Islet of Langerhans (tissue), 1 donor: Measurements from ENCODE around the gene WDR91.
"Not testable (repeated sequence)": the region's sequence is repeated elsewhere in the genome, so short reads cannot be mapped to it uniquely, and the experiment has no call there.

Experiments
- FAIRE-seq: peaks from one replicate; lab custom pipeline; 2011; peaks lifted over from hg19 to GRCh38; lab: Jason Lieb, UNC

WDR91 gene

GRCh38 chr7:135178364-135178763 lies 33.0 kb downstream of the WDR91 start:
- FAIRE-seq: no peak

DNA sequence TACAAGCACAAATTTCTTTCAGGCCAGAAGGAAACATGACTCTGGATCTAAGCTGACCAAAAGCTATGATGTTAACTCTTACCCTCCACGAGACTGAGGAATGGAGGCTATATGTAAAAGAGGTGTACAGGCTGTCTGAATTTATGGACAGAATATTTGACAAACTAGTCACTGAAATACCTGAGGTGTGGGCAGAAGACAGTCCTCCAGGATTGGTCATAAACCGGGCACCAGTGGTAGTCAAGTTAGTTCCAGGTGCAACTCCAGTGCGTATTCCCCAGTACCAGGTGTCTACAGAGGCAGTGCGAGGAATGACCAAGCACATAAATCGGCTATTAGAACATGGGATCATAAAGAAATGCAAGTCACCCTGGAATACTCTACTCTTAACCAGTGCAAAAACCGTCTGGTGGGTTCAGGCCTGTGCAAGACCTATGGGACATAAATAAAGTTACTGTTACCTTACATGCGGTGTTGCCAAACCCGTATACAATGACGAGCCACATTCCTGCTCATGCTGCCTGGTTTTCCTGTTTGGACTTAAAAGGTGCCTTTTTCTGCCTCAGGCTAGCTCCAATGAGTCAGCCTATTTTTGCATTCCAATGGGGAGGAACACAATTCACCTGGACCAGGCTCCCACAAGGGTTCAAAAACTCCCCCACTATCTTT lies 34.2 kb downstream of the WDR91 start:
- FAIRE-seq: no peak

DNA sequence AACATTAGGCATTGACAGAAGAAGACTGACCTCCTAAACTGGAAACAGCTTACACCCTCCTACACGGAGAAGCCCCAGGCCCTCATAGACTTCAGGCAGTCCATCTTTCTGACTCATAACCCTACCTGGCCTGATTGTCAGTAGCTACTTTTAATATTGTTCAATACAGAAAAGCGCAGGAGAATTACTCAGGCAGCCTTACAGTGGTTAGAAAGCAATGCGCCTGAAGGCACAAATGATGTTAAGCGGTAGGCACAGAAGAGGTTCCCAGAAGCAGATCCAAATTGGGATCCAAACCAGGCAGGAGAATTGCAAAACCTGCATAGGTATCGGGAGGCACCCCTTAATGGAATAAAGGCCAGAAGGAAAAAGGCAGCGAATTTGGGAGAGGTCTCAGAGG lies 35.4 kb downstream of the WDR91 start:
- no peak for FAIRE-seq

DNA sequence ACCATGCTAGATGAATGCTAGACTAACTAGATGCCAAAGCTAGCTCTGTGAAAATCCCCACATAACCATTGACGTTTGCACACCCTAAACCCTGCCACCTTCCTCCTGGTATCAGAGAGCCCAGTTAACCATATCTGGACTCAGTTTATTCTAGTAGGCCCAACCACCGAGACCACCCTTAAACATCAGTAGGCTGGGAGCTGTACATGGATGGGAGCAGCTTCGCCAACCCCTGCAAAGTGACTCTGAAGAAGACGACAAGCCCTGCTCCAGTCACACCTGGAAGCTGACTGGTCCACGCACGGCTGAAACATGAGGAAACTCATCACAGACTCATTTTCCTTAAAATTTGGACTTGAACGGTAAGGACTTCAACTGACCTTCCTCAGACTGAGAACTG lies 36.4 kb downstream of the WDR91 start:
- FAIRE-seq: no peak

GRCh38 chr7:135173916-135174315 lies 37.4 kb downstream of the WDR91 start:
- not testable (repeated sequence) for FAIRE-seq

- not testable (repeated sequence) for FAIRE-seq
These were observed 39.6 kb downstream of the WDR91 start for GRCh38 chr7:135171581-135172291.

DNA sequence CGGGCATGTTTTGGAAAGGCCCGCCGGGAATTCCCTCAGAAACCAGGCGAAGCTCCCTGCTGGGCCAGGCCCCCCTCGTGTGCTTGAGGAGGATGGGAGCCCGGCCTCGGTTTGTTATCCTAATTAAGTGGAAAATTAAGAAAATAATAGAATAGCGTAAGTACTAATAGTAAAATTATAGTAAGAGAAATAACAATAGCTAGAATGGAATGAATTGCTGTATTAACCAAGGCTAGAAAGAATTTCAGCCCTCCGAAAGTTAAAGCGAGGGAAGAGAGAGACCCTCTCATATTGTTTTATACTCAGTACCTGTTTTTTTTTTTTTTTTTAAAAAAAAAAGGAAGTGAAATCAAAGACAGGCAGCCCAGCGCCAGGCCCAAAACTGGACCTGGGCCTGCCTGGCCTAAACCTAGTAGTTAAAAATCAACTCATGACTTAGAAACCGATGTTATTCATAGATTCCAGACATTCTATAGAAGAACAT lies 40.3 kb downstream of the WDR91 start:
- not testable (repeated sequence) for FAIRE-seq

DNA sequence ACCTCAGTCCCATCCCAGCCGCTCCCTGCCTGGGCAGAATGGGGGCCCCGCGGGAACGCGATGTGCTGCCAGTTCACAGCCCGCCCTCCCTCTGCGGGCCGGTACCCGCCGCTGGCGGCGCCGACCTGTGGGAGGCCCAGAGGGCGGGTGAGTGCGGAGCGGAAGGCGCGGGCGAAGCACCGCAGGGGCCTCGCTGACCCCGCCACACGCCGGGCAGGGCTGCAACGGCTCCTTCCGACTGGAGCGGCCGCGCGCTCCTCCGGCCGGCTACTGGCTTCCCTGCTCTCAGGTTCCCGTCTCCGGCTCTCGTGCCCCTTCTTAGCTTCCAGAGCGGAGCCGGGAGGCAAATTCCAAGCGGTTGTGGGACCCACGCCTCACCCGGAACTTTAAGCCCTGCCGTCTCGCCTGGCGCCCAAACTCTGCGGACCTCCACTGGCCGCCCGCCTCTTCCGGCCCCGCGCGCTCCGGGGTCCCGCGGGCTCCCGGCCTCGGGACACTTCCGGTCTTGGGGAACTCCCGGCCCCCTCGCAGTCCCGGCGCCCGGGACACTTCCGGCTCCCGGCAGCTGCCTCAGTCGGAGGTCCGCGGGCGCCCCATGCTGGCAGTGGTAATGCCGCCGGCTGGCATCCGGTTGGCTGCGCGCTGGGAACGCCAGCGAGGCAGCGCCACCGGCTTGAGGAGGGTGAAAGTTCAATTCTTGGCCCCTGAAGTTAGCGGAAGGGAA lies 40.9 kb downstream of the WDR91 start, which contains the start of gene CYREN:
CYREN (minus strand) TSS at position 434 of the 724 bp plus-strand sequence. CDS start 1,785 bp downstream, outside the sequence.
- FAIRE-seq: no peak

DNA sequence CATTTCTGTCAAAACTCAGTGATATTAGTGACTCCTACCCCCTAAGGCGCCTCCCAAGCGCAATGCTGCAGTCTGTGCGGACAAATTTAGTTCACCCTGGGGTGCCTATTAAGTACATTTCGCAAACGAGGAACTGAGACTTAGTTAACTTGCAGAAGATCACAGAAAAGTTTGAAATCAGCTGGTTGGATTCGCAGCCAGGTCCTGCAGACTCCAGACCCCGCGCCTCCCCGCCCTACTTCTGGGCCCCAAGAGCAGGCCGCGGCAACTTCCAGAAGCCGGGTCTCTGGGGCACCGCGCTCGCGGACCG lies 41.4 kb downstream of the WDR91 start:
- no peak for FAIRE-seq

- FAIRE-seq: no peak
These were observed 42.0 kb downstream of the WDR91 start for GRCh38 chr7:135169141-135169963.

DNA sequence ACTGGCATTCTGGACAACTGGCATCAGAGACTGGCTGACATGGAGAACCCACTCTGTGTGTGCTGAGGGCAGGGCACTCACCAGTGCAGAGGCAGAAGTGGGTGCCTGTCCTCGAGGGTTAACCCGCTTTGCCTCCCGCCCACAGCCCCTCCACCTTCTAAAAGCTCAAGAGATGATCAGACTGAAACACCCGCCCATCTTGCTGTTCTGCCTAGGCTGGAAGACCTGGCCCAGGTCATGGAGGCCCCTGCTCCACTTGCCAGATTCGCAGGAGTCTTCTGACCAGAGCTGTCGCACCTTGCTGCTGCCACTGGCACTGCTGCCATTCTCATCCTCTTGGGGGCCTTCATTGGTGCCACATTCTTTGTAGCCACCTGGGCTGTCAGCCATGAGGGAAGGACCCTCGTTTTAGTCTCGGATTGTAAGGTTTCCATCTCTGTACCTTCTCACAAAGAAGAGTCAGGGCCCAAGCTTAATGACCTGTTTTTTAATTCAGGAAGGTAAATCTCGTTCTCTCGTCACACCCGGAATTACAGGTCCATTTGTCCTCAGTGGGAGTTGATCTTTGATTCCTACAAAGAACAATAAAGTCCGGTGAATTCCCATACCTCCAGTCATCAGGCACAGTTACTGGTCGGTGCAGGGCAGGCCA lies 42.7 kb downstream of the WDR91 start:
- no peak for FAIRE-seq

DNA sequence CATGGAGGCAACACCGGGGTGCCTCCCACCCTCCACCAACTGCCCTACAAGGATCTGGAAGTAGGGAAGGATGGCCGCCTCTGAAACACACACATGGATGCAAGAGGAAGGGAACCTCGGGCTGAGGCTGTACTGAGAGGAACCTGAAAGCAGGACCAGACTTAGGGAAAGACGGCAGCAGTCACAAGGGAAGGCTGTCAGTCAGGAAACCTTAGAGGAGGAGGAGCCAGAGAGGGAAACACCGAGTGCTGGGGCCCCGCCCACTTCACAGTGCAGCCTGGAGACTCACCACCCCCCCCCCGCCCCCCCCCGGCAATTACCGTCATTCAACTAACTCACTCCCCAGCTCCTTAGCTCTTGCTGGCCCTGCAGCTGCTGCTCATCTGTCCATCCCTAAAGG lies 43.3 kb downstream of the WDR91 start:
- FAIRE-seq: no peak

GRCh38 chr7:135167365-135167917 lies 43.9 kb downstream of the WDR91 start:
- no peak for FAIRE-seq

GRCh38 chr7:135166338-135166990 lies 44.9 kb downstream of the WDR91 start:
- FAIRE-seq: no peak

DNA sequence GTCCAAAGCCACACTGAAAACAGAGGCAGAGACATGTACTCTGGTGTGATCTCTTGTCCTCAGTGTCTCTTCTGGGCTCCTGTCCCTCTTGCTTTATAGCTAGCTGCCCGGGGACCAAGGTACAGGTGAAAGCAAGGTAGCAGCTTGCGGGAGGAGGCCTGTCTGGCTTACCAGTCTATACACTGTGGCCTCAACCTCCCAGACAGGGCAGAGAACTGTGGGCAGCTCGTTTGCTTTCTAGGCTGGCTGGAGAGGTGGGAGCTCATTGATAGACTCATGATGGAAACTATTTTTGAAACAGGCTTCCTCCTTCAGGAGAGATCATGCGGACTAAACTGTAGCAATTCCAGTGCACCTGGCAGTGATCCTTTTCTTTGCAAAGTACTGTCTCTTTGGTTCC lies 45.5 kb downstream of the WDR91 start:
- FAIRE-seq: no peak

- no peak for FAIRE-seq
These were observed 46.8 kb downstream of the WDR91 start for GRCh38 chr7:135164357-135165061.

DNA sequence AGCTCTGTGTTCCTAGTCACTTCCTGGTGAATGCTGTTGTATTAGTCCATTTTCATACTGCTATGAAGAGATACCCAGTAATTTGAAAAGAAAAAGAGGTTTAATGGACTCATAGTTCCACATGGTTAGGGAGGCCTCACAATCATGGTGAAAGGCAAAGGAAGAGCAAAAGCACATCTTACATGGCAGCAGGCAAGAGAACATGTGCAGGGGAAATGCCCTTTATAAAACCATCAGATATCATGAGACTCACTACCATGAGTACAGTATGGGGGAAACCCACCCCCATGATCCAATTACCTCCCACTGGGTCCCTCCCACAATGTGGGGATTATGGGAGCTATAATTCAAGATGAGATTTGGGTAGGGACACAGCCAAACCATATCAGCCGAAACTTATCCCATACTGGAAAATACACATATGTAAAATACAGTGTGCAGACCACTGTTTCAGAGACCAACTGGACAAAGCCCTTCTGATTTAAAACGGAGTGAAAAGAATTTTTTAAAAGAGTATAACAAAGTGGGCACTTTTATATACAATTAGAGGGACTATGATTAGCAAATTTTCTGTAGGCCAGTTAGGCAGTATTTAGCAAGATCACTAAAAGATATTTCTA lies 48.8 kb downstream of the WDR91 start:
- FAIRE-seq: no peak

DNA sequence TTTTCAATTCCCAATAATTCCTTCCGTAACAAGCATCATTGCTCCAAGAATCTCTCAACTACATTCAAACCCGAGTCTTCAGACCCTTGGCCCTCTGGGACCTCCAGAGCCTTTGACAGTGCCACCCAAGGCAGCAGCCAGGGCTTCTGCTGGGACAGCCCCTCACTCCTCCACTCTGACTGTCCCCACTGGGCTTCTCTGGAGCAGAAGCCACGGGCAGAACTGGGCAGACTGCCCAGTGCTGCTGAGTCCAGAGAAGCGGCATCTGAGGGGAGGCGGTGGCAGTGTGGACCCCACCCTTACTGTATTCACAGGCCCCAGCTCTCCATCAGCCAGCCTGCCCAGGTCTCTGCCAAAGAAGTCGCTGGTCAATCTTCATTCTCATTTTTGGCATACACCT lies 49.7 kb downstream of the WDR91 start:
- FAIRE-seq: no peak

GRCh38 chr7:135160858-135161653 lies 50.3 kb downstream of the WDR91 start:
- no peak for FAIRE-seq
